ENCODE measurements around the gene HDGFL1.

The HDGFL1 gene

DNA sequence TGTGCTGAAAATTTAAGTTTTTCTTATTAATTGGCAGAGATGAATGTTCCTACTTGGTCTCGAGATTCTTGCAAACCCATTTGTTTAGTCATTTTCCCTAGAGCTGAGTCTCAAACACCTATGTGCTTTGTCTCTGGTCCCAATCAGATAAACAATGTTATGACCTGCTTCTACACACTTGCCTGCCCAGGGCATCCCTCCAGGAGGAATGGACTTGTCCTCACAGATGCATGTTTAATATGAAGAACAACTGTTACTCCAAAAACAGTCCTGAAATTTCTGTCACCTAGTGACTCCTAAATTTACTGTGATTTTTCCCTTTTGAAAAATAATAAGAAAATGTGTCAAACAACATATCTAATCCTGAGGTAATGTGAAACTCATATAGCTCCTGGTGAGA, 43.7 kb downstream of the HDGFL1 start:
- ChIA-PET POLR2A (interaction anchor here (0.7 kb wide), 2 partner anchors 11 to 14 kb away, joined by 3 read pairs; no protein-coding TSS in a partner anchor), CTCF (interaction anchor here (1.0 kb wide), 1 partner anchor 29 kb away, joined by 3 read pairs; no protein-coding TSS in a partner anchor)

More for the DNA sequence above, 43.7 kb downstream of the HDGFL1 start:
- TF ChIP-seq, protein P1, sequence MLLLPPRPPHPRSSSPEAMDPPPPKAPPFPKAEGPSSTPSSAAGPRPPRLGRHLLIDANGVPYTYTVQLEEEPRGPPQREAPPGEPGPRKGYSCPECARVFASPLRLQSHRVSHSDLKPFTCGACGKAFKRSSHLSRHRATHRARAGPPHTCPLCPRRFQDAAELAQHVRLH (tag by site-specific recombination; IDR thresholded peaks at IDR 0.05): no peak
- no peak for TF ChIP-seq ZNF548 (tag by site-specific recombination; IDR thresholded peaks at IDR 0.05)
- TF ChIP-seq KLF17 (tag by site-specific recombination; IDR thresholded peaks at IDR 0.05): no peak
- no peak for TF ChIP-seq SP7 (tag by site-specific recombination; IDR thresholded peaks at IDR 0.05)
- TF ChIP-seq HOXD13 (CRISPR knock-in tag; IDR thresholded peaks at IDR 0.05; ENCODE audit: borderline replicate concordance): no peak
- TF ChIP-seq TRIM28 (IDR thresholded peaks at IDR 0.05; ENCODE audit: borderline replicate concordance, low read length): no peak
- TF ChIP-seq REPIN1 (tag by site-specific recombination; IDR thresholded peaks at IDR 0.05; ENCODE audit: low read depth): no peak
- no peak for TF ChIP-seq ZNF561 (tag by site-specific recombination; IDR thresholded peaks at IDR 0.05; ENCODE audit: borderline replicate concordance)
- TF ChIP-seq, protein P2, sequence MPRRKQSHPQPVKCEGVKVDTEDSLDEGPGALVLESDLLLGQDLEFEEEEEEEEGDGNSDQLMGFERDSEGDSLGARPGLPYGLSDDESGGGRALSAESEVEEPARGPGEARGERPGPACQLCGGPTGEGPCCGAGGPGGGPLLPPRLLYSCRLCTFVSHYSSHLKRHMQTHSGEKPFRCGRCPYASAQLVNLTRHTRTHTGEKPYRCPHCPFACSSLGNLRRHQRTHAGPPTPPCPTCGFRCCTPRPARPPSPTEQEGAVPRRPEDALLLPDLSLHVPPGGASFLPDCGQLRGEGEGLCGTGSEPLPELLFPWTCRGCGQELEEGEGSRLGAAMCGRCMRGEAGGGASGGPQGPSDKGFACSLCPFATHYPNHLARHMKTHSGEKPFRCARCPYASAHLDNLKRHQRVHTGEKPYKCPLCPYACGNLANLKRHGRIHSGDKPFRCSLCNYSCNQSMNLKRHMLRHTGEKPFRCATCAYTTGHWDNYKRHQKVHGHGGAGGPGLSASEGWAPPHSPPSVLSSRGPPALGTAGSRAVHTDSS (tag by site-specific recombination; IDR thresholded peaks at IDR 0.05): no peak
- TF ChIP-seq ZNF529 (tag by site-specific recombination; IDR thresholded peaks at IDR 0.05; ENCODE audit: insufficient replicate concordance): no peak
- TF ChIP-seq ZNF138 (tag by site-specific recombination; IDR thresholded peaks at IDR 0.05; ENCODE audit: borderline replicate concordance): no peak
- TF ChIP-seq, protein P3, sequence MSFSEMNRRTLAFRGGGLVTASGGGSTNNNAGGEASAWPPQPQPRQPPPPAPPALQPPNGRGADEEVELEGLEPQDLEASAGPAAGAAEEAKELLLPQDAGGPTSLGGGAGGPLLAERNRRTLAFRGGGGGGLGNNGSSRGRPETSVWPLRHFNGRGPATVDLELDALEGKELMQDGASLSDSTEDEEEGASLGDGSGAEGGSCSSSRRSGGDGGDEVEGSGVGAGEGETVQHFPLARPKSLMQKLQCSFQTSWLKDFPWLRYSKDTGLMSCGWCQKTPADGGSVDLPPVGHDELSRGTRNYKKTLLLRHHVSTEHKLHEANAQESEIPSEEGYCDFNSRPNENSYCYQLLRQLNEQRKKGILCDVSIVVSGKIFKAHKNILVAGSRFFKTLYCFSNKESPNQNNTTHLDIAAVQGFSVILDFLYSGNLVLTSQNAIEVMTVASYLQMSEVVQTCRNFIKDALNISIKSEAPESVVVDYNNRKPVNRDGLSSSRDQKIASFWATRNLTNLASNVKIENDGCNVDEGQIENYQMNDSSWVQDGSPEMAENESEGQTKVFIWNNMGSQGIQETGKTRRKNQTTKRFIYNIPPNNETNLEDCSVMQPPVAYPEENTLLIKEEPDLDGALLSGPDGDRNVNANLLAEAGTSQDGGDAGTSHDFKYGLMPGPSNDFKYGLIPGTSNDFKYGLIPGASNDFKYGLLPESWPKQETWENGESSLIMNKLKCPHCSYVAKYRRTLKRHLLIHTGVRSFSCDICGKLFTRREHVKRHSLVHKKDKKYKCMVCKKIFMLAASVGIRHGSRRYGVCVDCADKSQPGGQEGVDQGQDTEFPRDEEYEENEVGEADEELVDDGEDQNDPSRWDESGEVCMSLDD (tag by site-specific recombination; IDR thresholded peaks at IDR 0.05): no peak
- no peak for TF ChIP-seq ZNF777 (tag by site-specific recombination; IDR thresholded peaks at IDR 0.05; ENCODE audit: borderline replicate concordance)
- no peak for TF ChIP-seq ZNF621 (tag by site-specific recombination; IDR thresholded peaks at IDR 0.05)
- no peak for TF ChIP-seq SALL2 (tag by site-specific recombination; IDR thresholded peaks at IDR 0.05; ENCODE audit: borderline replicate concordance)
- no peak for TF ChIP-seq PRDM10 (tag by site-specific recombination; IDR thresholded peaks at IDR 0.05)
- TF ChIP-seq ZNF624 (tag by site-specific recombination; IDR thresholded peaks at IDR 0.05): no peak
- TF ChIP-seq, protein P4, sequence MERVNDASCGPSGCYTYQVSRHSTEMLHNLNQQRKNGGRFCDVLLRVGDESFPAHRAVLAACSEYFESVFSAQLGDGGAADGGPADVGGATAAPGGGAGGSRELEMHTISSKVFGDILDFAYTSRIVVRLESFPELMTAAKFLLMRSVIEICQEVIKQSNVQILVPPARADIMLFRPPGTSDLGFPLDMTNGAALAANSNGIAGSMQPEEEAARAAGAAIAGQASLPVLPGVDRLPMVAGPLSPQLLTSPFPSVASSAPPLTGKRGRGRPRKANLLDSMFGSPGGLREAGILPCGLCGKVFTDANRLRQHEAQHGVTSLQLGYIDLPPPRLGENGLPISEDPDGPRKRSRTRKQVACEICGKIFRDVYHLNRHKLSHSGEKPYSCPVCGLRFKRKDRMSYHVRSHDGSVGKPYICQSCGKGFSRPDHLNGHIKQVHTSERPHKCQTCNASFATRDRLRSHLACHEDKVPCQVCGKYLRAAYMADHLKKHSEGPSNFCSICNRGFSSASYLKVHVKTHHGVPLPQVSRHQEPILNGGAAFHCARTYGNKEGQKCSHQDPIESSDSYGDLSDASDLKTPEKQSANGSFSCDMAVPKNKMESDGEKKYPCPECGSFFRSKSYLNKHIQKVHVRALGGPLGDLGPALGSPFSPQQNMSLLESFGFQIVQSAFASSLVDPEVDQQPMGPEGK (tag by site-specific recombination; IDR thresholded peaks at IDR 0.05): no peak
- no peak for TF ChIP-seq ZNF248 (tag by site-specific recombination; IDR thresholded peaks at IDR 0.05)
- Histone ChIP-seq H3K36me3 (ENCODE audit: control insufficient read depth in 2 of 2, insufficient read depth in 1 of 2, low read length in 2 of 2) (no peaks in the 10 kb centered on the region), H3K27ac (ENCODE audit: extremely low read depth, low read depth, low read length) (no peak overlapping the region), H3K9me3 (ENCODE audit: control insufficient read depth, insufficient read depth, low read depth, low read length) (no peaks in the 10 kb centered on the region), H3K4me1 (ENCODE audit: control insufficient read depth, insufficient read depth, low read length) (no peaks in the 10 kb centered on the region), H3K4me3 (ENCODE audit: low read depth, low read length) (no peak overlapping the region)

All from HEK293 (cell line).